Astrocyte (in vitro differentiated cells and primary cell): Measurements from ENCODE around the gene CIROP. TPM values are rescaled to one million over a fixed set of nuclear protein-coding genes. Genes with fewer than 3 reads are reported as not detected.

Source experiments
- DNase-seq: peaks from one replicate; pipeline ENCODE4 v3.0.0-alpha.2; 2010; ENCODE audit warnings: low read depth
- FAIRE-seq: peaks from 2 replicates; lab custom pipeline; 2011; peaks lifted over from hg19 to GRCh38; lab: Jason Lieb, UNC
- H2AFZ ChIP-seq: 2 replicates; pipeline ENCODE4 v1.6.0; 2012; ENCODE audit warnings: low read depth, low read length, inconsistent platforms
- H3K27ac ChIP-seq: 2 replicates; pipeline ENCODE4 v1.5.1; 2011; ENCODE audit warnings: low read depth, low read length, inconsistent platforms
- H3K27me3 ChIP-seq: 2 replicates; pipeline ENCODE4 v1.6.0; 2011; ENCODE audit warnings: low read length, inconsistent platforms; ENCODE audit not compliant: insufficient read depth
- H3K36me3 ChIP-seq: 2 replicates; pipeline ENCODE4 v1.5.1; 2011; ENCODE audit warnings: low read length, inconsistent platforms; ENCODE audit not compliant: insufficient read depth
- H3K4me1 ChIP-seq: 2 replicates; pipeline ENCODE4 v1.5.1; 2011; ENCODE audit warnings: low read length, inconsistent platforms; ENCODE audit not compliant: insufficient read depth
- H3K4me2 ChIP-seq: 2 replicates; pipeline ENCODE4 v1.6.0; 2012; ENCODE audit warnings: low read length, inconsistent platforms
- H3K4me3 ChIP-seq: 2 replicates; pipeline ENCODE4 v1.5.1; 2011; ENCODE audit warnings: low read depth, mild to moderate bottlenecking, low read length, inconsistent platforms; ENCODE audit not compliant: insufficient read depth
- H3K79me2 ChIP-seq: 2 replicates; pipeline ENCODE4 v1.6.0; 2012; ENCODE audit warnings: mild to moderate bottlenecking, low read length, inconsistent platforms; ENCODE audit not compliant: insufficient read depth
- H3K9ac ChIP-seq: 2 replicates; pipeline ENCODE4 v1.6.0; 2012; ENCODE audit warnings: mild to moderate bottlenecking, low read length, inconsistent platforms
- H3K9me3 ChIP-seq: 2 replicates; pipeline ENCODE4 v1.5.1; 2012; ENCODE audit warnings: low read depth, mild to moderate bottlenecking, low read length, inconsistent platforms; ENCODE audit not compliant: insufficient read depth
- H4K20me1 ChIP-seq: 2 replicates; pipeline ENCODE4 v1.6.0; 2012; ENCODE audit warnings: low read length, inconsistent platforms; ENCODE audit not compliant: insufficient read depth
- H3K27ac Mint-ChIP-seq: one replicate; pipeline ENCODE4 v1.8.0; 2021; ENCODE audit warnings: mild to moderate bottlenecking, mixed read lengths; ENCODE audit not compliant: unreplicated experiment
- H3K27me3 Mint-ChIP-seq: one replicate; pipeline ENCODE4 v1.8.0; 2021; ENCODE audit warnings: low read depth, mixed read lengths; ENCODE audit not compliant: unreplicated experiment
- H3K36me3 Mint-ChIP-seq: one replicate; pipeline ENCODE4 v1.8.0; 2021; ENCODE audit warnings: low read depth, mixed read lengths; ENCODE audit not compliant: unreplicated experiment
- H3K4me1 Mint-ChIP-seq: one replicate; pipeline ENCODE4 v1.8.0; 2021; ENCODE audit warnings: low read depth, mixed read lengths; ENCODE audit not compliant: unreplicated experiment
- H3K4me3 Mint-ChIP-seq: one replicate; pipeline ENCODE4 v1.8.0; 2021; ENCODE audit warnings: mild to moderate bottlenecking, moderate library complexity, mixed read lengths; ENCODE audit not compliant: unreplicated experiment
- H3K9me3 Mint-ChIP-seq: one replicate; pipeline ENCODE4 v1.8.0; 2021; ENCODE audit warnings: mild to moderate bottlenecking, mixed read lengths; ENCODE audit not compliant: unreplicated experiment
- EZH2 ChIP-seq: IDR thresholded peaks from 2 replicates; pipeline ENCODE4 v1.6.1; 2012; ENCODE audit warnings: mild to moderate bottlenecking, low read length, inconsistent platforms; ENCODE audit not compliant: insufficient read depth
- total RNA-seq: library from RNA; stranded (reverse); gene quantifications from 2 replicates; pipeline ENCODE4 v1.2.1, GENCODE V29; 2021
- TF ChIP-seq, protein P1 (sequence below): IDR thresholded peaks from 2 replicates; pipeline ENCODE4 v1.5.1; 2011; ENCODE audit warnings: low read depth, mild to moderate bottlenecking, inconsistent platforms, low read length, moderate library complexity; ENCODE audit not compliant: insufficient read depth

The CIROP gene
- total RNA-seq, 1 donor from 2014 or later, result not detected

DNA sequence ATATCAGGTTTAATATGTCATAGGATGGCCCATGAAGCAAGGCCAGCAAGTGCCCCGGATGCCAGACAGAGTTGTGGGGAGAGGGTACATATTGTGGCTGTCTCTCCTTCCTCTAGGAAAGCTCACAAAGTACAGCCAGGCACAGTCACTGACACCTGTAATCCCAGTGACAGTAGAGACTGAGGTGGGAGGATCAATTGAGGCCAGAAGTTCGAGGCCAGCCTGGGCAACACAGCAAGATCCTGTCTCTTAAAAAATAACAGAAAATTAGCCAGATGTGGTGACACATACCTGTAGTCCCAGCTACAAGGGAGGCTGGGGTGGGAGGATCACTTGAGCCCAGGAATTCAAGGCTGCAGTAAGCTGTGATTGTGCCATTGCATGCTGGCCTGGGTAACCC is 46.6 kb upstream of the CIROP start:
- Histone ChIP-seq H3K36me3 (no peaks in the 10 kb centered on the region), H4K20me1 (no peaks in the 10 kb centered on the region), H3K4me2 (no peak overlapping the region), H3K27me3 (no peaks in the 10 kb centered on the region), H3K9me3 (no peaks in the 10 kb centered on the region), H3K9ac (no peak overlapping the region), H3K4me3 (no peak overlapping the region), H2AFZ (no peak overlapping the region), H3K4me1 (peaks cover 10% of the 10 kb centered on the region), H3K27ac (no peak overlapping the region), H3K79me2 (no peaks in the 10 kb centered on the region)
- no peak overlapping the region for H3K4me3 Mint-ChIP-seq
- peaks cover 17% of the 10 kb centered on the region for H3K4me1 Mint-ChIP-seq
- peaks cover 3% of the 10 kb centered on the region for H3K27me3 Mint-ChIP-seq
- FAIRE-seq (no peak), DNase-seq (no peak)
- H3K36me3 Mint-ChIP-seq, result peaks cover 4% of the 10 kb centered on the region
- no peak for TF ChIP-seq EZH2
- TF ChIP-seq, protein P1, sequence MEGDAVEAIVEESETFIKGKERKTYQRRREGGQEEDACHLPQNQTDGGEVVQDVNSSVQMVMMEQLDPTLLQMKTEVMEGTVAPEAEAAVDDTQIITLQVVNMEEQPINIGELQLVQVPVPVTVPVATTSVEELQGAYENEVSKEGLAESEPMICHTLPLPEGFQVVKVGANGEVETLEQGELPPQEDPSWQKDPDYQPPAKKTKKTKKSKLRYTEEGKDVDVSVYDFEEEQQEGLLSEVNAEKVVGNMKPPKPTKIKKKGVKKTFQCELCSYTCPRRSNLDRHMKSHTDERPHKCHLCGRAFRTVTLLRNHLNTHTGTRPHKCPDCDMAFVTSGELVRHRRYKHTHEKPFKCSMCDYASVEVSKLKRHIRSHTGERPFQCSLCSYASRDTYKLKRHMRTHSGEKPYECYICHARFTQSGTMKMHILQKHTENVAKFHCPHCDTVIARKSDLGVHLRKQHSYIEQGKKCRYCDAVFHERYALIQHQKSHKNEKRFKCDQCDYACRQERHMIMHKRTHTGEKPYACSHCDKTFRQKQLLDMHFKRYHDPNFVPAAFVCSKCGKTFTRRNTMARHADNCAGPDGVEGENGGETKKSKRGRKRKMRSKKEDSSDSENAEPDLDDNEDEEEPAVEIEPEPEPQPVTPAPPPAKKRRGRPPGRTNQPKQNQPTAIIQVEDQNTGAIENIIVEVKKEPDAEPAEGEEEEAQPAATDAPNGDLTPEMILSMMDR, result no peak
- no peak overlapping the region for H3K27ac Mint-ChIP-seq
- H3K9me3 Mint-ChIP-seq, result peaks cover 10% of the 10 kb centered on the region

DNA sequence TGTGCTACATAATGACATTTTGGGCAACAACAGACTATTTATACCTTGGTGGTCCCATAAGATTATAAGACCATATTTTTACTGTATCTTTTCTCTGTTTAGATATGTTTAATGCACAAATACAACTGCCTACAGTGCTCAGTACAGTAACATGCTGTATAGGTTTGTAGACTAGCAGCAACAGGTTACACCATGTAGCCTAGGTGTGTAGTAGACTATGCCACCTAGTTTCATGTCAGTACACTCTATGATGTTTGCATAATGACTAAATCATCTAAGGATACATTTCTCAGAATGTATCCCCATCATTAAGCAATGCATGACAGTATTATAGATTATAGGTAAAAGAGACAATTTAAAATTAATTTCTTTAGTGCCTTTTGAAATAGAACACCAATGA is 45.0 kb upstream of the CIROP start:
- no peak overlapping the region for H3K4me2 ChIP-seq
- FAIRE-seq (no peak), DNase-seq (no peak)
- H3K9ac ChIP-seq, result no peak overlapping the region
- no peak overlapping the region for H3K27ac ChIP-seq
- Mint-ChIP-seq H3K27ac (no peak overlapping the region), H3K9me3 (peaks cover 10% of the 10 kb centered on the region), H3K4me1 (peaks cover 11% of the 10 kb centered on the region), H3K27me3 (peaks cover 3% of the 10 kb centered on the region), H3K36me3 (peaks cover 4% of the 10 kb centered on the region), H3K4me3 (no peak overlapping the region)
- no peak overlapping the region for H2AFZ ChIP-seq
- H3K36me3 ChIP-seq, result no peaks in the 10 kb centered on the region
- H3K4me1 ChIP-seq, result peaks cover 2% of the 10 kb centered on the region
- no peak for TF ChIP-seq EZH2
- TF ChIP-seq, protein P1, result no peak
- H3K9me3 ChIP-seq, result no peaks in the 10 kb centered on the region
- H3K27me3 ChIP-seq, result no peaks in the 10 kb centered on the region
- H3K4me3 ChIP-seq, result no peak overlapping the region
- no peaks in the 10 kb centered on the region for H3K79me2 ChIP-seq
- no peaks in the 10 kb centered on the region for H4K20me1 ChIP-seq

DNA sequence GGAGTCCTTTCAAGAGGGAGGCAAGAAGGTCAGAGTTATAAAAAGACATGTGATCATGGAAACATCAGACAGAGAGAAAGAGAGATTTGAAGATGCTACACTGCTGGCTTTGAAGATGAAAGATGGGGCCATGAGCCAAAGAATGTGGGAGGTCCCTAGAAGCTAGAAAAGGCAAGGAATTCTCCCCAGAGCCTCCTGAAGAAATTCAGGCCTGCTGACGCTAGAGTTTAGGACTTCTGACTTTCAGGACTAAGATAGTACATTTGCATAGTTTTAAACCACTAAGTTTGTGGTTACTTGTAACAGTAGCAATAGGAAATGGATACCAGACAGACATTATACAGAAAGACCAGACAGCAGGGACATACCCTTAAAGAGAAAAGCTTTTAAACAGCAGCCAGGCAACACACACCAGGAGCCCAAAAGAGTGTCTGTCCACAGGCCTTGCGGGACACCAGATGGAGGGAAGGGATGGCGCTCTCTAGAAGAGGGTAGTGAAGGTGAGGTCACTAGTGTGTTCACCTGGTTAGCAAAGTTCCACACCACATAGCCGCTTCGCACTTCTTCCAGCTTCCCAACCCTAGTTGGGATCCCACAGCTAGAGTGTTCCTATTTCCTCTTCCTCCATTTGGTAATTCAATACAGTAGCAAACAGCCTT is 43.9 kb upstream of the CIROP start:
- Mint-ChIP-seq H3K4me1 (peaks cover 11% of the 10 kb centered on the region), H3K27me3 (peaks cover 3% of the 10 kb centered on the region), H3K36me3 (peaks cover 4% of the 10 kb centered on the region), H3K27ac (no peak overlapping the region), H3K9me3 (peaks cover 10% of the 10 kb centered on the region), H3K4me3 (no peak overlapping the region)
- Histone ChIP-seq H3K4me3 (no peak overlapping the region), H3K27me3 (no peaks in the 10 kb centered on the region), H3K27ac (no peak overlapping the region), H3K36me3 (no peaks in the 10 kb centered on the region), H3K4me2 (no peak overlapping the region), H2AFZ (no peak overlapping the region), H3K4me1 (no peaks in the 10 kb centered on the region), H3K9ac (no peak overlapping the region), H3K79me2 (no peaks in the 10 kb centered on the region), H4K20me1 (no peaks in the 10 kb centered on the region), H3K9me3 (no peaks in the 10 kb centered on the region)
- TF ChIP-seq EZH2, result no peak
- TF ChIP-seq, protein P1, result no peak
- no peak for FAIRE-seq
- DNase-seq, result peak; percentile 27
